ENCODE results near the gene ITGA2. TPM values are rescaled to one million over a fixed set of nuclear protein-coding genes. Genes with fewer than 3 reads are reported as not detected.

ITGA2 gene
- total and polyA plus RNA-seq, 4 donors, result 2.0 to 36.1 (median 19.2) TPM

- H3K4me3 ChIP-seq, result no peak overlapping the region
- no peaks in the 10 kb centered on the region for H3K36me3 ChIP-seq (ENCODE audit: control insufficient read depth in 4 of 4, insufficient read depth in 4 of 4, low read length in 4 of 4)
- H3K9ac ChIP-seq (ENCODE audit: insufficient read depth in 1 of 2, low read length in 2 of 2), result no peak overlapping the region
- ATAC-seq (ENCODE audit: insufficient read depth, low FRiP score) (no peak), DNase-seq (no peak)
- TF ChIP-seq CTCF (IDR thresholded peaks at IDR 0.05; ENCODE audit: control extremely low read depth, extremely low read depth), result no peak
- no peaks in the 10 kb centered on the region for H3K9me3 ChIP-seq (ENCODE audit: control insufficient read depth in 4 of 4, insufficient read depth in 3 of 4, low read length in 3 of 4)
- no peaks in the 10 kb centered on the region for H3K27me3 ChIP-seq (ENCODE audit: control insufficient read depth in 3 of 3, insufficient read depth in 3 of 3, low read length in 2 of 3)
- H3K27ac ChIP-seq (ENCODE audit: low read depth in 1 of 2, low read length in 1 of 2), result no peak overlapping the region
- WGBS, 2 donors, result 86 to 89% methylated on average over 2 of the region's 2 CpGs
- peaks cover 0 to 3% (median 0%) of the 10 kb centered on the region in 5 donors for H3K4me1 ChIP-seq (ENCODE audit: control insufficient read depth in 5 of 5, insufficient read depth in 5 of 5, low read length in 5 of 5)
These were observed 24.7 kb downstream of the ITGA2 start for GRCh38 chr5:53013857-53014256.

GRCh38 chr5:53017383-53017782 is 28.2 kb downstream of the ITGA2 start:
- no peaks in the 10 kb centered on the region for H3K36me3 ChIP-seq (ENCODE audit: control insufficient read depth in 4 of 4, insufficient read depth in 4 of 4, low read length in 4 of 4)
- no peaks in the 10 kb centered on the region for H3K27me3 ChIP-seq (ENCODE audit: control insufficient read depth in 3 of 3, insufficient read depth in 3 of 3, low read length in 2 of 3)
- peaks cover 0 to 5% (median 0%) of the 10 kb centered on the region in 5 donors for H3K4me1 ChIP-seq (ENCODE audit: control insufficient read depth in 5 of 5, insufficient read depth in 5 of 5, low read length in 5 of 5)
- DNase-seq (no peak), ATAC-seq (ENCODE audit: insufficient read depth, low FRiP score) (no peak)
- H3K9me3 ChIP-seq (ENCODE audit: control insufficient read depth in 4 of 4, insufficient read depth in 3 of 4, low read length in 3 of 4), result no peaks in the 10 kb centered on the region
- no peak for TF ChIP-seq CTCF (IDR thresholded peaks at IDR 0.05; ENCODE audit: control extremely low read depth, extremely low read depth)
- H3K27ac ChIP-seq (ENCODE audit: low read depth in 1 of 2, low read length in 1 of 2), result no peak overlapping the region
- no peak overlapping the region for H3K4me3 ChIP-seq
- H3K9ac ChIP-seq (ENCODE audit: insufficient read depth in 1 of 2, low read length in 2 of 2), result no peak overlapping the region
- WGBS, 2 donors, result 95 to 96% methylated on average over 5 of the region's 5 CpGs

- Histone ChIP-seq H3K27me3 (ENCODE audit: control insufficient read depth in 3 of 3, insufficient read depth in 3 of 3, low read length in 2 of 3) (no peaks in the 10 kb centered on the region), H3K36me3 (ENCODE audit: control insufficient read depth in 4 of 4, insufficient read depth in 4 of 4, low read length in 4 of 4) (no peaks in the 10 kb centered on the region), H3K27ac (ENCODE audit: low read depth in 1 of 2, low read length in 1 of 2) (no peak overlapping the region), H3K4me1 (ENCODE audit: control insufficient read depth in 5 of 5, insufficient read depth in 5 of 5, low read length in 5 of 5) (peaks cover 0 to 7% (median 0%) of the 10 kb centered on the region in 5 donors), H3K9ac (ENCODE audit: insufficient read depth in 1 of 2, low read length in 2 of 2) (no peak overlapping the region), H3K9me3 (ENCODE audit: control insufficient read depth in 4 of 4, insufficient read depth in 3 of 4, low read length in 3 of 4) (no peaks in the 10 kb centered on the region), H3K4me3 (no peak overlapping the region)
- 91 to 96% methylated on average over 10 of the region's 10 CpGs for WGBS, 2 donors
- no peak for TF ChIP-seq CTCF (IDR thresholded peaks at IDR 0.05; ENCODE audit: control extremely low read depth, extremely low read depth)
- ATAC-seq (ENCODE audit: insufficient read depth, low FRiP score) (no peak), DNase-seq (no peak)
These were observed 28.7 kb downstream of the ITGA2 start for GRCh38 chr5:53017794-53018391.

- H3K9ac ChIP-seq (ENCODE audit: insufficient read depth in 1 of 2, low read length in 2 of 2), result no peak overlapping the region
- H3K4me1 ChIP-seq (ENCODE audit: control insufficient read depth in 5 of 5, insufficient read depth in 5 of 5, low read length in 5 of 5), result peaks cover 0 to 7% (median 0%) of the 10 kb centered on the region in 5 donors
- no peak overlapping the region for H3K4me3 ChIP-seq
- DNase-seq (no peak), ATAC-seq (ENCODE audit: insufficient read depth, low FRiP score) (no peak)
- no peaks in the 10 kb centered on the region for H3K36me3 ChIP-seq (ENCODE audit: control insufficient read depth in 4 of 4, insufficient read depth in 4 of 4, low read length in 4 of 4)
- TF ChIP-seq CTCF (IDR thresholded peaks at IDR 0.05; ENCODE audit: control extremely low read depth, extremely low read depth), result no peak
- H3K9me3 ChIP-seq (ENCODE audit: control insufficient read depth in 4 of 4, insufficient read depth in 3 of 4, low read length in 3 of 4), result no peaks in the 10 kb centered on the region
- no peak overlapping the region for H3K27ac ChIP-seq (ENCODE audit: low read depth in 1 of 2, low read length in 1 of 2)
- 83 to 89% methylated on average over 4 of the region's 4 CpGs for WGBS, 2 donors
- H3K27me3 ChIP-seq (ENCODE audit: control insufficient read depth in 3 of 3, insufficient read depth in 3 of 3, low read length in 2 of 3), result no peaks in the 10 kb centered on the region
These were observed 30.2 kb downstream of the ITGA2 start for GRCh38 chr5:53019320-53019719.
